Activated T-cell treated with anti-CD3 and anti-CD28 coated beads for 4 hours (primary cell): ENCODE results near the gene GOLGA6B.
"Not testable (repeated sequence)": the region's sequence is repeated elsewhere in the genome, so short reads cannot be mapped to it uniquely, and the experiment has no call there.

Experiments
- DNase-seq: peaks from one replicate; pipeline ENCODE4 v3.0.0-alpha.2; 2020

GOLGA6B gene

DNA sequence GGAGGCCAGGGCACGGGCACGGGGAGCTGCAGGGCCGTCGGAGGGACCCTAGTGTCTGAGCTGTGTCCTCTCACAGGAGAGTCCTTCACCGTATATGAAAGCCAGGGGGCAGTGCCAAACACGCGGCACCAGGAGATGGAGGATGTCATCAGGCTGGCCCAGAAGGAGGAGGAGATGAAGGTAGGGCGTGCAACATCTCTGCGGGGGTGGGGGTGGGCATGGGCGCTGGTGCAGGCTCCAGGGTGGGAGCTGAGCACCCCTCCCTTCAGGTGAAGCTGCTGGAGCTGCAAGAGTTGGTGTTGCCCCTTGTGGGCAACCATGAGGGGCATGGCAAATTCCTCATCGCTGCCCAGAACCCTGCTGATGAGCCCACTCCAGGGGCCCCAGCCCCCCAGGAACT lies 11.2 kb downstream of the GOLGA6B start:
- not testable (repeated sequence) for DNase-seq

DNA sequence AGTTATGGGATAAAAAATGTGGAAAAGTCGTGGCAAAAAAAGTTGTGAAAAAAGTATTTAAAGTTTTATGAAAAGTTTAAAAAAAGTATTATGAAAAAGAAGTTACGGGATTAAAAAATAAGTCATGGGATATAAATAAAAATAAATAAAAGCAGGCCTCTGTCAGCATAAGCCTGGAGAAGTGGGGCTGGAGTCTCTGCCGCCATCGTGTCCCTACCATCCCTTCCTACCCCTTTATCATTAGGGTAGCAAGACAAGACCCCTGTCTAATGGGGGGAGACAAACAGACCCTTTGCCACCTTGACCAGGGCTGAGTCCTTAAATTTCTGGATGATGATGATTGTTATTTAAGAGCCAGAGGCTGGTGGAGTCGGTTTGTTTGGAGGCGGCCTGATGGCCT lies 15.3 kb downstream of the GOLGA6B start:
- not testable (repeated sequence) for DNase-seq

- DNase-seq, result peak; percentile 54
These were observed 16.3 kb downstream of the GOLGA6B start for GRCh38 chr15:72670656-72671352.

DNA sequence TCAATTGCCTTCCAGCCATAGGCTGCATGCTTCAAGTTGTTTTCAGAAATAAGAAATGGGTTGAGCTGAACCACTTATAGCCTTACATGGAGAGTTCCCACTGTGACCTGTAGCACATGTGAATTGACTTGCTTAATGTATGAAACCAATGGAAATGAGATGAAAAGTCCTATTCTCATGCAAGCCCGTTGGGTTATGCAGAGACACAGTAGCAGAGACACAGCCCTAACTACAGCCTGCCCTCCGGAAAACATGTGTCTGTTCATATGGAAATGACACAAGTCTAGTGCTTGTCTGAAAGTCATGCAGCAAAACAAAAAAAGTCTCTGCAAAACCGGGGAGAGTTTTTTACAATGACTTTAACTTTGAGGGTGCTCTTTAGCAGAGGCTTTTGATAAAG lies 17.0 kb downstream of the GOLGA6B start:
- DNase-seq, result no peak

- DNase-seq, result no peak
These were observed 22.3 kb downstream of the GOLGA6B start for GRCh38 chr15:72676838-72677237.

GRCh38 chr15:72680931-72681330 lies 26.4 kb downstream of the GOLGA6B start:
- no peak for DNase-seq

DNA sequence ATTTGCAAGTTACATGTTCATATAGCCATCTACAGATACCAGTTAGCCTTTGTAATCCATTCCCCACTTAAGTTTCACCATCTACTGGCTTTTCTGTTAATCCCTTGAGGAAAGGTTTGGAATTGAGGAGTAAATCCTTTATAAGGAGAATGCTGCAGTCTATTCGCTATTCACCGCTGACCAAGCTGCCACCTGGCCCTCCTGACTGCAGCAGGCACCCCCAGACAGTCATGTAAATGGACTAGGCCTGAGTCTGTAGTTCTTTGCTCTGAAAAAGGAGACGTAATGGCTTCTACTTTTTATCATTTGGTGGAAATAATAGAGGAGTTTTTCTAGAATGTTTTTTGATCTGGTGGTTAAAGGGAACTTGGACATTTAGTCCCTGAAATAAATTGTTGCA lies 28.3 kb downstream of the GOLGA6B start:
- DNase-seq, result no peak

DNA sequence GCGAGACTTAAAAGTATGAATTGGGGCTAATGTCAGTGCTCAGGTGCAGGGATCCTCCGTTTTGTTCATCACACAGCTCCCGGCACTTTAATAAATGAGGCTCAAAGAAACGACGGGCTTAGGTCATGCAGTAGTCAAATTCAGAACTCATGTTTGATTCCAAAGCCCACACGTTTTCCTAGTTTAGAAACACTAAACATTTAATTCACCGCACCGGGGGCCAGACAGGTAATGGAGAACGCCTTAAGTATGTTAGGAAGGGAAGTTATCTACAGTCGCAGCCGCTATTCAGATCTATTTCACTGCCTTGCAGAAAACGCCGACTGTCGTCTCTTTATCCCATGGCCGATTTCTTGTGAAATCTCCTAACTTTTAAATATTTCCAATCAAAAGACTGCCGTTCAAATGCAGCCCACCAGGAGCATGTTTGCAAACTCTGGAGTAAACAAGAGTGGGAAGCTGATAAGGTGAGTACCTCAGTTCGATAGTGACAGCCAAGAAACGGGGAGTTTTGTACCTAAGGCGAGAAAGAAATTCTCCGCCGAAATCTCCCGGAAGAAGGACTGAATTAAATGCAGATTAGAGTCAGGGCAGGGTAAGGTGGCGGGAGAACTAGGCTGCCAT lies 30.9 kb downstream of the GOLGA6B start:
- DNase-seq, result peak; percentile 1

DNA sequence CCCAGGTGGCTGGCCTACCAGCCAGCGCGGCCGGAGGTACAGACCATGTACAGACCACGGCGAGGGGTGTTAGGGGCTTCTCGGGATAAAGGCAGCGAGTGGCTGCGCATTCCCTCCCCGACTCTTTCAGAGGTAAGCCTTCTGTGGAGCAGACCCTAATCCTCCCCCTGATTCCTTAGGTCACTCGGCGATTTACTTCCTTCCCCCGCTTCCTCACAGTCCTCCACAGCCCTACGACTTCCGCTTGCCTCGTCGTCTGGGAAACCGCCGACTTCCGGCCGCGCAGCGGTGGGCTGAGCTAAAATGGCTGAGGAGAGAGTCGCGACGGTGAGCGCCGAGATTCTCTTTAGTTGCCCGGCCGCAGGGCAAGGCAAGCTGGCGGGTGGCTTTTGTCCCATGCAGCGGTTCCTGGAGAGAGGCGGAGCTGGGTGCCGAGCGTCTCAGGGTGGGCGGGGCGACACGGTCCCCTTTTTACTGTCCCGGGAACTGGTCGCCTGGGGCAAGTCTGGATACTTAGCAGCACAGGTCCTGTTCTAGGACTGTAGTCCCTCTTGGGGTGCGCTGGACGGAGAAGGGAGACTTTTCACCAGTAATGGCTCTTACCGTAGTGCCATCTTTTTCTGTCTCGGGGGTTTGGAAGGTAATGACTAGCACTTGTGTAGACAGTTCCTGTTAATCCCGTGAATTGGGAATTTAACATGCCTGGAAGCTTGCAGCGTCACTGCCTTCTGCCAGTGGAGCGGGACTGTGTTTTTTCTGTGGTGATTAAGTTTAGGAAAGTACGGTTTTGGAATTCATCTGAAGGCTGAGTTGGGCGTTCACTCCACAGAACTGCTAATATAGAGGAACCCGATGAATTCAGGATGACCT lies 31.7 kb downstream of the GOLGA6B start, which contains the start of the genes BBS4 and HIGD2B:
Gene BBS4 (plus strand): TSS at position 283 of the 870 bp plus-strand sequence. CDS start 21 bp downstream, at position 304.
Gene HIGD2B (minus strand): TSS at position 258 of the 870 bp plus-strand sequence. CDS start 9,808 bp downstream, outside the sequence.
- peak; percentile 68 for DNase-seq

DNA sequence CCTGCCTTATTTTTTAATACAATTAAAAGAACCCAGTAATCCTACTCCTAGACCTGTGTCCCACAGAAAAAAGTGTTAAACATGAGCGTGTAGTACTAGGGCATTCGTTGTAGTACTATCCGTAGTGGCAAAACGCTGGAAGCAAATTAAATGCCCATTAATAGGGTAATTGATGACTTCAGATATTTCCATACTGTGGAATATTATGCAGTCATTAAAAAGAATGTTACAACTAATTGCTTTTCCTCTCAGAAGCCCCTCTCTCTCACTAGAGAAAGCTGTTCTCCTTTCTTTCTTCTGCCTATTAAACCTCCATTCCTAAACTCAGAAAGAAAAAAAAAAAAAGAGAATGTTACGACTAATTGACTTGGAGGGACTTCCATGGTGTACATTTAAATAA lies 34.2 kb downstream of the GOLGA6B start:
- DNase-seq, result no peak

GRCh38 chr15:72690938-72691337 lies 36.4 kb downstream of the GOLGA6B start:
- no peak for DNase-seq

GRCh38 chr15:72698938-72699337 lies 44.4 kb downstream of the GOLGA6B start:
- no peak for DNase-seq

GRCh38 chr15:72700076-72700475 lies 45.6 kb downstream of the GOLGA6B start:
- no peak for DNase-seq

- DNase-seq, result no peak
These were observed 51.8 kb downstream of the GOLGA6B start for GRCh38 chr15:72706266-72706665.

DNA sequence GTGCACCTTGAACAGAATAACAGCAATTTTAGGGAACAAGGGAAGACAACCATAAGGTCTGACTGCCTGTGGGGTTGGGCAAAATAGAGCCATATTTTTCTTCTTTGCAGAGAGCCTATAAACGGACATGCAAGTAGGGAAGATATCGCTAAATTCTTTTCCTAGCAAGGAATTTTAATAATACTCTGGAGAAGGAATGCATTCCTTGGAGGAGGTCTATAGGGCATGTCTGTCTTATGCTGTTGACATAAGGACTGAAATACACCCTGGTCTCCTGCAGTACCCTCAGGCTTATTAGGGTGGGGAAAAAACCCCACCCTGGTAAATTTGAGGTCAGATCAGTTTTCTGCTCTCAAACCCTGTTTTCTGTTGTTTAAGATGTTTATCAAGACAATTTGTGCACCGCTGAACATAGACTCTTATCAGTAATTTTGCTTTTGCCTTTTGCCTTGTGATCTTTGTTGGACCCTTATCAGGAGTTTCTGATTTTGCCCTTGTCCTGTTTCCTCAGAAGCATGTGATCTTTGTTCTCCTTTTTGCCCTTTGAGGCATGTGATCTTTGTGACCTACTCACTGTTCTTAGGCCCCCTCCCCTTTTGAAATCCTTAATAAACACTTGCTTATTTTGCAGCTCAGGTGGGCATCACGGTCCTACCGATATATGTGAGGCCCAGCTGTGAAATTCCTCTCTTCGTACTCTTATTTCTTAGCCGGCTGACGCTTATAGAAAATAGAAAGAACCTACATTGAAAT lies 54.2 kb downstream of the GOLGA6B start:
- not testable (repeated sequence) for DNase-seq
